NCI-H2227 treated with DMSO at 0.1 percent for 48 hours (cell line): Measurements from ENCODE around the gene TRAK2.
"Not testable (repeated sequence)": the region's sequence is repeated elsewhere in the genome, so short reads cannot be mapped to it uniquely, and the experiment has no call there.

Experiments
- DNase-seq: peaks from one replicate; lab custom pipeline; 2025; lab: John Stamatoyannopoulos, UW

TRAK2 gene, protein sequence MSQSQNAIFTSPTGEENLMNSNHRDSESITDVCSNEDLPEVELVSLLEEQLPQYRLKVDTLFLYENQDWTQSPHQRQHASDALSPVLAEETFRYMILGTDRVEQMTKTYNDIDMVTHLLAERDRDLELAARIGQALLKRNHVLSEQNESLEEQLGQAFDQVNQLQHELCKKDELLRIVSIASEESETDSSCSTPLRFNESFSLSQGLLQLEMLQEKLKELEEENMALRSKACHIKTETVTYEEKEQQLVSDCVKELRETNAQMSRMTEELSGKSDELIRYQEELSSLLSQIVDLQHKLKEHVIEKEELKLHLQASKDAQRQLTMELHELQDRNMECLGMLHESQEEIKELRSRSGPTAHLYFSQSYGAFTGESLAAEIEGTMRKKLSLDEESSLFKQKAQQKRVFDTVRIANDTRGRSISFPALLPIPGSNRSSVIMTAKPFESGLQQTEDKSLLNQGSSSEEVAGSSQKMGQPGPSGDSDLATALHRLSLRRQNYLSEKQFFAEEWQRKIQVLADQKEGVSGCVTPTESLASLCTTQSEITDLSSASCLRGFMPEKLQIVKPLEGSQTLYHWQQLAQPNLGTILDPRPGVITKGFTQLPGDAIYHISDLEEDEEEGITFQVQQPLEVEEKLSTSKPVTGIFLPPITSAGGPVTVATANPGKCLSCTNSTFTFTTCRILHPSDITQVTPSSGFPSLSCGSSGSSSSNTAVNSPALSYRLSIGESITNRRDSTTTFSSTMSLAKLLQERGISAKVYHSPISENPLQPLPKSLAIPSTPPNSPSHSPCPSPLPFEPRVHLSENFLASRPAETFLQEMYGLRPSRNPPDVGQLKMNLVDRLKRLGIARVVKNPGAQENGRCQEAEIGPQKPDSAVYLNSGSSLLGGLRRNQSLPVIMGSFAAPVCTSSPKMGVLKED

GRCh38 chr2:201451292-201452057, at the start of gene TRAK2, which contains the start of gene STRADB:
Gene TRAK2 (minus strand): TSS chr2:201451458. CDS start chr2:201420507, 30,951 bp downstream.
Gene STRADB (plus strand): TSS chr2:201451740. CDS start chr2:201454841, 3,101 bp downstream.
- DNase-seq: peak; percentile 99

DNA sequence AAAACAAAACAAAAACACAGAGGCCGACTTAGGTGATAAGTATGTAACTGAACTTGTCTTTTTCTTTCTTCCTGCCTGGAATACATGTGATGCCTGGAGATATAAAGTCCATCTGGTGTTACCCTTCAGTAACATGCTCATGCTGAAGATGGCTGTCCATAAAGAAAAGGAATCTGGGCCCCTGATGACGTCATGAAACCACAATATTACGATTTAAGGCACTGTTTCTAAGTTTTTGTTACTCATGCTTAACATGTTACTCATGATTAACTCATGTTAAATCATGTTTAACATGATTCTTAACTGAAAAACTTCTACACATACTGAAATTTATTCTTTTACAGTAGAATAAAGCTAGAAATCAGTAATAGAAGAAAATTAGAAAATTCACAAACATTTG, 49.3 kb upstream of the TRAK2 start:
- no peak for DNase-seq

GRCh38 chr2:201496785-201497184, 45.5 kb upstream of the TRAK2 start:
- no peak for DNase-seq

DNA sequence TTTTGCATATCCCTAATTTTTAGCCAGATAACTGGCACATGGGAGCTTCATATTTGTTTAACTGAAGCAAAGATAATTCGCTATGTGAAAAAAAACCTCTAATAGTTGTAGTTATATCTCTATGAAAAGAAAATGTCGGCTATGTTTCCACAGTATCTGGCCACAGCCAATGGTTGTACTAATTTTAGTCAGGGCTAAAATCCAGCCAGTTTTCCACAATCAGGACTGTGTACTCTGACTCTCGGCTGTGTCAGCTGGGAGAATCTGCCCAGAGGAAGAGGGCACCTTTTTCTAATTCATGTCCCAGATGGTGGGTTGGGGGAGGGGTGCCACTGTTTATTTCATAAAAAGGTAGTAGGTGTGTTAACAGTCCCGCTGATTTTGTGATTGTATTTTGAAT, 39.0 kb upstream of the TRAK2 start:
- no peak for DNase-seq

GRCh38 chr2:201484805-201485204, 33.5 kb upstream of the TRAK2 start:
- DNase-seq: no peak

- DNase-seq: not testable (repeated sequence)
Observed at GRCh38 chr2:201483758-201484157, 32.5 kb upstream of the TRAK2 start.

DNA sequence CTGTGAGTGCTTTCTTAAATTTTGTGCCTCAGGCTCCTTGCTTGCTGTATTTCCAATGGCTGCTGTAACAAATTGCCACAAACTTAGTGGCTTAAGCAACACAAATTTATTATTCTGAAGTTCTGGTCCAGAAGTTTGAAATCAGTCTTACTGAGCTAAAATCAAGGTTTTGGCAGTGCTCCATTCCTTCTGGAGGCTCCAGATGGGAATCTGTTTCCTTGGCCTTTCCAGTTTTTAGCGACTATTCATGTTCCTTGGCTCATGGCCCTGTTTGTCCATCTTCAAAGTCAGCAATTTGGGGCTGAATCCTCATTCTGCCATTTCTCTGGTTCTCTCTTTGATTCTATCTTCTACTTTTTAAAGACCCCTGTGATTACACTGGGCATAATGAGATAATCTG, 32.1 kb upstream of the TRAK2 start:
- DNase-seq: no peak

DNA sequence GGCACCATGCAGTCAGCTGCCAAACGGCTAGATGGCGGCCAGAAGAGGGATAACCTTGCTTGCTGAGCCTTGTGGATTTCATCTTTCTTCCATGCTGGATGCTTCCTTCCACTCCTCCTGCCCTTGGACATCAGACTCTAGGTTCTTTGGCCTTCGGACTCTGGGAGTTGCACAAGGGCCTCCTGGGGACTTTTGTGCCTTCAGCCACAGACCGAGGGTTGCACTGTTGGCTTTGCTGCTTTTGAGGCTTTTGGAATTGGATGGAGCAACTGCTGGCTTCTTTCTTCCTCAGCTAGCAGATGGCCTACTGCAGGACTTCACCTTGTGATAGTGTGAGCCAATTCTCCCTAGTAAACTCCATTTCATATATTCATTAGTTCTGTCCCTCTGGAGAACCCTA, 31.3 kb upstream of the TRAK2 start:
- no peak for DNase-seq

DNA sequence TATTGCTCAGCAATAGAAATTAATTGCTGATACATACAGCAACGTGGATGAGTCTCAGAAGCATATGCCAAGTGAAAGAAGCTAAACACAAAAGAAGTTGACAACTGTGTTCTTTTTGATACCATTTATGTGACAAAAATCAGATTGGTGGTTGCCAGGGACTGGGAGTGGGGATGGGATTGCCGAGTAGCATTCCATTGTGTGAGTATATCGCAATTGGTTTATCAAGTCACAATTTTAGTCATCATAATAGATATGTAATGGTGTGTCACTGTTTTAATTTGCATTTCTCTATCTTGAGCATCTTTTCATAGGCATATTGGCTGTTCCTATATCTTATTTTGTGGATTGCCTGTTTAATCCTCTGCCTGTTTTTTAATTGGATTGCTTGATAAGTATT, 21.2 kb upstream of the TRAK2 start:
- no peak for DNase-seq

- DNase-seq: no peak
Observed at GRCh38 chr2:201471732-201472393, 20.6 kb upstream of the TRAK2 start.

GRCh38 chr2:201470821-201471731, 19.8 kb upstream of the TRAK2 start:
- DNase-seq: no peak

DNA sequence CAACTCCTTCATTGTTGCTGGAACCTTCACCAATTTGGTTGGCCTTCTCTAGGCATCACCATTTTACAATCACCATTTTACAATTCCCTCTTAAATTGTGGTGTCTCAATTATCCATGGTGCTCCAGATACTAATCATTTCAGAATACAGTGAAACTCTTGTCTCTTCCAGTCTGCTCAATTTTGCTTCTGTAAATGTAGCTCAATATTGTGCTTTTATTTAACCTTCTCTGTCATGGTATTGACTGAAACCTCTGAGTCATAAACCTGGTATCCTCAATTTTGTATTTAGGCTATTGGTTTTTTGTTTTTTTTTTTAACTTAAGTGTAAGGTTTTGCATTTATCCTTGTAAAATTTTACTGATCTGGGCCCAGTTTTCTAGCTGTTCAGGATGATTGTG, 16.4 kb upstream of the TRAK2 start:
- DNase-seq: no peak

DNA sequence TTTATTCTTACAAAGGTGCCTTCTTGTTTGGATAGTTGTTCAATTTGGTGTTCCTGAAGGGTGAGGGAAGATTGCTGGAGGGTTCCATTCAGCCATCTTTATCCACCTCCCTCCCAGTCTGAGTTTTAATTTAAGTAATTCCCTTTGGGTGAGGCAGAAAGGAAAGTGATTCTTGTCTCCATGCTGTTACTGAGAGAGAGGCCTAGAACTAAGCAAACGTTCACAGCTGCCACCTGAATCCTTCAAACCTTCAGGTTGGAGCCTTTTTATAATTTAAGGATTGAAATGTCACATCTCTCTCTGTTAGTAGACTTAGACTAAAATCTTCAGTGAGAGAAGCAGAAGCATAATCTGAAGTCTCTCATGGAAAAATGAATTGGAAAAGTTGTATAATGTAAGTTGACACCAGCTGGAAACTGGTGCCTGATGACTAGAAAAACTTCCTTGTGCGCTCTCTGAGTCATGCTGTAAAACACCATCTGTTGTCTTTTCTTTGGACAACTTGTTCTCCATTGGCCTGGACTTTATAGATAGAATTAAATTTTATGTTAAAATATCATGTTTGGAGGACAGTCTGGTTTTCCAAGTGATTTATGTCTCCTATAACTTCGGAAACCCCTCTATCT, 14.9 kb upstream of the TRAK2 start:
- DNase-seq: no peak

DNA sequence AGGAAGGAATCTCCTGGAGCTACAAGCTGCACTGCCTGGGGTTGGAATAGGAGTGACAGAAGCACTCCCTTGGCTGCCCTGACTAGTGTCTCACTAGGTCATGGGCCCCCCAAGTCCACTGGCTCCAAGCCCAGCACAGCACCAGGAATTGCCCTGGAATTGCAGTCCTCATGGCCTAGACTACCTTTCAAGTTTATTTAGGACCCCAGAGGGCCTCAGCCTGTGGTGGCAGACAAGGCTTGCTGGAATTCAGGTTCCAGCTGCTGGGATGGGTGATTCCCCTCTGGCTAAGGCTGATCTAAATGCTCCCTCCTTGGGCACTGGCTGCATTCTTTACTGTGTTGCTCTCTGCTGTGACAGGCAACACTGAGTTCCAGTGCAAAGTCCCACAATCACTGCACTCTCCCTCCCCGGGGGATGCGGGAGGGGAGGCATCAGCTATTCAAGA, 14.3 kb upstream of the TRAK2 start:
- DNase-seq: no peak

DNA sequence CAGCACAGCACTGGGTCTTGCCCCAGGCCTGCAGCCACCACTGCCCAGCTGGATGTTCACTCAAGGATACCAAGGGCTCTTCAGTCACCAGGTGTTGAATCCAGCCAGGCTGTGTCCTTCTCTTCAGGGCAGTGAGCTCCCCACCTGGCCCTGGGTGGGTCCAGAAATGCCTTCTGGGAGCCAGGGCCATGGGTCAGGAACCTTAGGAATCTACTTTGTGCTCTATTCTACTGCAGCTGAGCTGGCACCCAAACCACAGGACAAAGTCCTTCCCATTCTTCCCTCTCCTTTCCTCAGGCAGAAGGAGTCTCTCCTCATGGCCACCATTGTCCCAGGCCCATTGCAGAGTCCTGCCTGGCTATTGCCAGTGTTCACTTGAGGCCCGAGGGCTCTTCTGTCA, 13.3 kb upstream of the TRAK2 start:
- no peak for DNase-seq

GRCh38 chr2:201460532-201460931, 9.3 kb upstream of the TRAK2 start:
- DNase-seq: no peak

DNA sequence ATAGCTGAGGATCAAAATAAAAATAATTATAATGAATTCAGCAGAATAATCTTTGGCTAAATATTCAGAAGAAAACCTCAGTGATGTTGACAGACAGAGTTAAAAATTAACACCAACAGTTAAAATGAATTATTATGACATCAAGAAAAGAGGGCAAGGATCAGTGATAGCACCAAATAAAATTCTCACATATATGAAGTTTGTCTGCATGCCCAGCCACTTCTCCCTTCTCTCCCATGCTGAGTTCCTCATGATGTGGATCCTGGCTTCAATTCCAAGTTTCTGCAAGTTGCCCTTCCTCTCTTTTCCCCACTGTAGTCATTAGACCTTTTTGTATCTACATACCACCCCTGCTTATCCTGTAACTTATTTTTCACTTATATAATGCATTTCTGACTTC, 7.1 kb upstream of the TRAK2 start:
- DNase-seq: no peak

- peak; percentile 84 for DNase-seq
Observed at GRCh38 chr2:201452922-201453643, 1.8 kb upstream of the TRAK2 start.
